Tibial artery (tissue), 4 donors: ENCODE results near the gene MIB2.

Experiments used
- DNase-seq, 2 donors: peaks; one replicate each; pipeline ENCODE4 v3.0.0-alpha.2; 2019
- H3K27ac ChIP-seq, 2 donors: fragments of 200-600 bp; sonication (generic) in 1 of 2; 1 replicate in 1 of 2; 2 replicates in 1 of 2; pipeline ENCODE4 v1.5.1; 2018 to 2019; ENCODE audit warnings: mild to moderate bottlenecking in 1 of 2
- H3K27me3 ChIP-seq, 2 donors: fragments of 200-600 bp; sonication (generic) in 1 of 2; one replicate each; pipeline versions ENCODE4 v1.5.1 to v1.6.0; 2016 to 2019
- H3K36me3 ChIP-seq, 3 donors: fragments of 200-600 bp; sonication (generic) in 2 of 3; one replicate each; pipeline ENCODE4 v1.5.1; 2016 to 2019; ENCODE audit warnings: mild to moderate bottlenecking in 2 of 3
- H3K4me1 ChIP-seq, 4 donors: fragments of 200-600 bp; sonication (generic) in 2 of 4; 1 replicate in 3 of 4; 2 replicates in 1 of 4; pipeline ENCODE4 v1.5.1; 2016 to 2019
- H3K4me3 ChIP-seq, 2 donors: fragments of 200-600 bp; sonication (generic) in 1 of 2; 1 replicate in 1 of 2; 2 replicates in 1 of 2; pipeline ENCODE4 v1.5.1; 2018 to 2019; ENCODE audit warnings: mild to moderate bottlenecking in 2 of 2
- H3K9me3 ChIP-seq, 3 donors: fragments of 200-600 bp; sonication (generic) in 1 of 3; one replicate each; pipeline ENCODE4 v1.5.1; 2016 to 2019
- CTCF ChIP-seq, 2 experiments: fragments of 200-600 bp in 1 of 2; fragments of 450-650 bp in 1 of 2; IDR thresholded peaks; one replicate each; pipeline ENCODE4 v1.5.1; 2017 to 2019; ENCODE audit warnings: antibody characterized with exemption in 2 of 2, mild to moderate bottlenecking in 1 of 2, moderate library complexity in 1 of 2
- intact Hi-C: fragments of 100-400 bp; cut with DNase I; formaldehyde crosslinking; loops from one replicate; pipeline ENCODE4 v1.15.0; 2023; ENCODE audit warnings: low total_unique reads

Gene MIB2

GRCh38 chr1:1625404-1625775 is 10.1 kb downstream of the MIB2 start:
- Histone ChIP-seq H3K4me3 (no peak overlapping the region), H3K27me3 (peaks cover 0 to 29% of the 10 kb centered on the region in 2 donors), H3K9me3 (no peaks in the 10 kb centered on the region), H3K36me3 (peaks cover 9 to 86% (median 29%) of the 10 kb centered on the region in 3 donors), H3K27ac (no peak overlapping the region), H3K4me1 (peaks cover 0 to 5% (median 2%) of the 10 kb centered on the region in 4 donors)
- TF ChIP-seq CTCF (IDR thresholded peaks at IDR 0.05), result no peak
- DNase-seq, result no peak
- intact Hi-C loops, result no loop called here

- Histone ChIP-seq H3K27ac (no peak overlapping the region), H3K4me3 (no peak overlapping the region), H3K36me3 (peaks cover 9 to 82% (median 29%) of the 10 kb centered on the region in 3 donors), H3K27me3 (peaks cover 4 to 33% of the 10 kb centered on the region in 2 donors), H3K9me3 (no peaks in the 10 kb centered on the region), H3K4me1 (peaks cover 0 to 9% (median 6%) of the 10 kb centered on the region in 4 donors)
- no peak for TF ChIP-seq CTCF (IDR thresholded peaks at IDR 0.05)
- intact Hi-C loops, result no loop called here
- no peak for DNase-seq
Measured at GRCh38 chr1:1625824-1626206, 10.5 kb downstream of the MIB2 start.

GRCh38 chr1:1626207-1627141 is 11.2 kb downstream of the MIB2 start:
- intact Hi-C loops, result no loop called here
- peaks cover 0 to 16% (median 11%) of the 10 kb centered on the region in 4 donors for H3K4me1 ChIP-seq
- peaks cover 5 to 40% of the 10 kb centered on the region in 2 donors for H3K27me3 ChIP-seq
- TF ChIP-seq CTCF (IDR thresholded peaks at IDR 0.05), result no peak
- peak in 1 of 2 donors; percentile 63 for DNase-seq
- no peaks in the 10 kb centered on the region for H3K9me3 ChIP-seq
- H3K4me3 ChIP-seq, result no peak overlapping the region
- no peak overlapping the region for H3K27ac ChIP-seq
- peaks cover 9 to 75% (median 29%) of the 10 kb centered on the region in 3 donors for H3K36me3 ChIP-seq

GRCh38 chr1:1627261-1627828 is 12.0 kb downstream of the MIB2 start:
- H3K4me3 ChIP-seq, result no peak overlapping the region
- H3K9me3 ChIP-seq, result no peaks in the 10 kb centered on the region
- peaks cover 0 to 24% (median 18%) of the 10 kb centered on the region in 4 donors for H3K4me1 ChIP-seq
- intact Hi-C loops, result no loop called here
- peaks cover 9 to 69% (median 29%) of the 10 kb centered on the region in 3 donors for H3K36me3 ChIP-seq
- H3K27me3 ChIP-seq, result peaks cover 11 to 48% of the 10 kb centered on the region in 2 donors
- DNase-seq, result peak in 1 of 2 donors; percentile 64
- no peak overlapping the region for H3K27ac ChIP-seq
- TF ChIP-seq CTCF (IDR thresholded peaks at IDR 0.05), result no peak

GRCh38 chr1:1627829-1628753 is 12.8 kb downstream of the MIB2 start:
- intact Hi-C loops, result no loop called here
- Histone ChIP-seq H3K36me3 (peaks cover 9 to 62% (median 29%) of the 10 kb centered on the region in 3 donors), H3K4me1 (peaks cover 0 to 24% (median 18%) of the 10 kb centered on the region in 4 donors), H3K27me3 (peaks cover 11 to 48% of the 10 kb centered on the region in 2 donors), H3K9me3 (no peaks in the 10 kb centered on the region), H3K27ac (no peak overlapping the region), H3K4me3 (no peak overlapping the region)
- no peak for TF ChIP-seq CTCF (IDR thresholded peaks at IDR 0.05)
- peak in 1 of 2 donors; percentile 63 for DNase-seq
